Occipital lobe (tissue), 2 donors: ENCODE measurements around the gene AGFG2. TPM values are rescaled to one million over a fixed set of nuclear protein-coding genes. Genes with fewer than 3 reads are reported as not detected.
A peak's percentile ranks its signal among the peaks of the same experiment; 100 is the strongest.

Experiments used
- DNase-seq: peaks from one replicate; lab custom pipeline; 2025; lab: John Stamatoyannopoulos, UW
- total RNA-seq: library from RNA; depleted of rRNA; stranded (reverse); fragments of >200 nt; gene quantifications from one replicate; pipeline ENCODE4 v1.2.3, GENCODE V29; 2014

Gene AGFG2
- total RNA-seq, 1 donor from 2014 or later = 2.0 TPM

- no peak for DNase-seq
Measured at GRCh38 chr7:100584054-100584682, 45.2 kb downstream of the AGFG2 start.

- DNase-seq = no peak
Measured at GRCh38 chr7:100584683-100585510, 45.9 kb downstream of the AGFG2 start.

DNA sequence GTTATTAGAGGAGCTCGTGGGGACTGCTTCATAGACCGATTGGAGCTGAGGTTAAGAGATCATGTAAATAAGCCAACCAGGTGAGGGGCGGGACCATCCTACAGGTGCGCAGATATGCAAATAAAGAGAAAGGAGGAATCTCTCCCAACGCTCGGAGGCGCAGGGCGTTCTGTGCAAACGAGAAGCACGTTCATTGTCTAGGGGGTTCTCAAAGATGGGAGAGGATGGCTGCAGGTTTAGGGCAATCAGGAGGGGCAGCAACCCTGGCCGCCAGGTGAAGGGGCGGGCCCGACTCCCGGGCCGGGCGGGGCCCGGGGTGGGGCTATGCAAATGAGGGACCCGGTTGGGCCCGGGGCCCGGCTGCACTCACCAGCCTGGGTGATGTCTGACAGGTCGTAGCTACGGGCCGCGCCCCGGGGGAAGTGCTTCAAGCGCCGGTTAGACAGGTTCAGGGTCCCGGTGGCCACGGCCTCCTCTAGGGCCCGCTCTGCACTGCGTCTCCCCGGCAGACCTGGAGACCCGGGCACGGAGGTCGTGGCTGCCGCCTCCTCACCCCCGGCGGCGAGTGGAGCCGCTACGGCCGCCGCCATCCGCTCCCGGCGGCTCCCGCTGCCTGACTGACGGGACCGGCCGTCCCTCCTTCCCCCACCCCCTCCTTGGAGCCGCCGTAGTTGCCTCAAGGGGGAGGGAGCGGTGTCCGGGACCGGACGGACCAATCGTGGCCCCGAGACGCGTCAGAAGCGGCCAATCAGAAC, 46.7 kb downstream of the AGFG2 start, which contains the start of gene LRCH4:
Gene LRCH4 (minus strand): TSS at position 619 of the 755 bp plus-strand sequence. CDS start 29 bp downstream, at position 590.
- DNase-seq = no peak

GRCh38 chr7:100586266-100587025, 47.4 kb downstream of the AGFG2 start, which contains the start of gene FBXO24:
TSS of gene FBXO24 (plus strand) at chr7:100586328. CDS start at chr7:100586626, 298 bp downstream.
- peak; percentile 100 for DNase-seq

- no peak for DNase-seq
Measured at GRCh38 chr7:100588438-100588837, 49.4 kb downstream of the AGFG2 start.

DNA sequence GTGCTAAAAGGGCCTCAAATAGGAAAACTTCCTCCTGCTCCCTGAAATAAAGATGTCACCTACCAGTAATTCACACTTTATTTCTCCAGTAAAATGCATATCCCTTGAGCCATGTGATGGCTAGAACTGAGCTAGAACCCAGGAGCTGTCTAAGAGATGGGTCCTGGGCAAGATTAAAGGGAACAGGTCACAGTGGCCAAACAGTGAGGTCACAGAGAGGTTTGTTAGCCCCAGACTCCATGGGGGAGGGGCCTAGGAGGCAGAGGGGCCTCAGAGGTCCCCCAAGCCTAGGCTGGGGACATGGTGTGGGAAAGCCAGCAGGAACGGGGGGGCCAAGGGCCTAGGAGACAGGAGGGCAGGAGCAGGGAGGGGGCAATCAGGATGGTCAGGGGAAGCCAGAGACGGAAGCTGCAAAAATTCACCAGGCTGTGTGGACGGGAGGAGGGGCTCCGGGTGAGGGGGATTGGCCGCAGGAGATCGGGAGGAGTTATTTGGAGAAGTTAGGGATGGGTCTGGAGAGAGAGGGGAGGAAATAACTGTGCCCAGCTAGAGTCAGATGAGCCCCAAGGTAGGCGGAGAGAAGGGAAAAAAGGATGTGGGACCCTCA, 50.4 kb downstream of the AGFG2 start:
- no peak for DNase-seq

DNA sequence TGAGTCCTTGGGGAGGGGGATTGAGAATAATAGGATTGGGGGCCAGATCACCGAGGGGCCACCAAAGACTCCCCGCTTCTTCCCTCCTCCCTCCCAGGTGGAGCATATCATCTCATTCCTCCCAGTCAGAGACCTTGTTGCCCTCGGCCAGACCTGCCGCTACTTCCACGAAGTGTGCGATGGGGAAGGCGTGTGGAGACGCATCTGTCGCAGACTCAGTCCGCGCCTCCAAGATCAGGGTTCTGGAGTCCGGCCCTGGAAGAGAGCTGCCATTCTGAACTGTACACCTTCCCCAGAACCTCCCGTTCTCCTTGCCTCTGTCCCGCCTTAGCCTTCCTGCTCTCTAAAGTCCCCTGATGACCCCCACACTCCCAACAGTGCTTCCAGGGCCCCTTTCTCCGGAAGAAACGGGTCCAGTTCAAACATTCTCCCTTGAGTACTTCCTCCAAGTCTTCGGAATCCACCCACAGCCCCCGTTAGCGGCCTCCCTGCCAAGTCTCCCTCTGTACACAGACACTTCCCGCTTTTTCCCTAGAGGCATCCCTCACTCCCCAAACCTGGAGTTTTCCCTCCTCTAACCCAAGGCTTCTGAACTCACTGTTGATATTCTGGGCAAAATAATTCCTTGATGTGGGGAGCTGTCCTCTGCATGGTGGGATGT, 51.2 kb downstream of the AGFG2 start:
- no peak for DNase-seq

DNA sequence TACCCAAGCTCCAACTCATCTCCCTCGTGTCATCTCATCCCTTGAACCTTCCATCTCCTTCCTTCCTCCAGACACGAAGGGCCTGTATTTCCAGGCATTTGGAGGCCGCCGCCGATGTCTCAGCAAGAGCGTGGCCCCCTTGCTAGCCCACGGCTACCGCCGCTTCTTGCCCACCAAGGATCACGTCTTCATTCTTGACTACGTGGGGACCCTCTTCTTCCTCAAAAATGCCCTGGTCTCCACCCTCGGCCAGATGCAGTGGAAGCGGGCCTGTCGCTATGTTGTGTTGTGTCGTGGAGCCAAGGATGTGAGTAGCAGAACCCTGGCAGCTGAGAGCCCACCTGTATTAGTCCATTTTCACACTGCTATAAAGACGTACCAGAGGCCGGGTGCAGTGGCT, 52.6 kb downstream of the AGFG2 start:
- DNase-seq = no peak

- DNase-seq = no peak
Measured at GRCh38 chr7:100595188-100595587, 56.2 kb downstream of the AGFG2 start.

DNA sequence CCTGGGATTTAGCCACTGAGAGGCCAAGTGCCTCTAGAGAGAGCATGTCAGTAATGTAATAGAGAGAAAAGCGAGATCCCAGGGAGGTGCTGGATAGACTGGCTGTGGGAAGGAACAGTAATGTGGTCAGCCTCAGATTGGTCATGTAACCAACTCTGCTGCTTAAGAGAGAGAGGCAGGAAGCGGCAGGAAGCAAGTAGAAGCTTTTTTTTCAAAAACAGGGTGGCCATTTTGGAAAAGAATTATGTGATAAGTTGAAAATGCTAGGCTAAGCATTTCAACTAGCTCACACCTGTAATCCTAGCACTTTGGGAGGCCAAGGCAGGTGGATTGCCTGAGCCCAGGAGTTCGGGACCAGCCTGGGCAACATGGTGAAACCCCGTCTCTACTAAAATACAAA, 59.4 kb downstream of the AGFG2 start:
- no peak for DNase-seq

- DNase-seq = no peak
Measured at GRCh38 chr7:100599911-100600729, 61.1 kb downstream of the AGFG2 start.

GRCh38 chr7:100600730-100601038, 61.7 kb downstream of the AGFG2 start:
- DNase-seq = no peak

DNA sequence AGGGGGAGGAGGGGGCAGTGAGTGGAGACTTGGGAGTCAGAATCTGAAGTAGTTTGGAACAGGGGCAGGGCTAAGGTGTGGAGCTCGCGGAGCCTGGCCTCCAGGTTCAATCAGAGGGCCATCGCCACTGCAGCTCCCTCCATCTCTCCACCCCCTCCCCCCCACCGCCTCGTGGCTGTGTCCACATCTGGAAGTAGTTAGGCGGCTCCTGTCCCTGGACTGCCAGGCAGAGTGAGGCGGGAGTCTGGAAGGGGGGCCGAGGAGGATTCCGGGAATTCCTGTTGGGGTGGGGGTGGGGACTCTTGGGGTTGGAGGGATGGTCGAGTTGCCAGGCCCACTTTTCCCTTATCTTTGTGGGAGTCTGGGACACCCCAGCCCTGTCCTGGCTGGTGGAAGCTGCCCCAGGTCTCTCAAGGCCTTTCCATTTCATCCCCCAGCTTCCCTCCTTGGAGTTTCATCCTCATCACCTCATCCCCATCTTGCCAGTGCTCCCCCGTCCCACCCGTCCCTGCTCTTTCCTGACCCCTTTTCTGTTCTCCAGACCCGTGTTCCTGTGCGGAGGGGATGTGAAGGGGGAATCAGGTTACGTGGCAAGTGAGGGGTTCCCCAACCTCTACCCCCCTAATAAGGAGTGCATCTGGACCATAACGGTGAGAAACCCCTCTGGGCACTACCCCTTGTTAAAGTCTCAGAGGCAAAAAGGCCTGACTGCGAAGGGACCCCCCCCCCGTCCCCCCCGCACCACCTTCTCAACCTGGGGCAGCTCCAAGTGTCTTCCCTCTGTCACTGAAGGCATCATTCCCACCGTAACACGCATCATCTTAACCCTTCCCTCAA, 64.1 kb downstream of the AGFG2 start:
- DNase-seq = no peak

DNA sequence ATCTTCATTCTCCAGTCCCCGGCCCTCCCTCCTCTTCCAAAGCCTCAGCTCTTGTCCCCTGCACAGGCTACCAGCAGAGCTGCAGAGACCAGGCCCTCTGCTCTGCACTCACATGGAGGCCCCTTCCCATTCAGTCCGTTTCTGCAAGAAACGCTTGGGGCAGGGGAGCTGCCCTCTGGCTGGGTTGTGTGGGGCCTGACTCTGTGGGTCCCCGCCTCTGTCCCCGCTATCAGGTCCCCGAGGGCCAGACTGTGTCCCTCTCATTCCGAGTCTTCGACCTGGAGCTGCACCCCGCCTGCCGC, 64.7 kb downstream of the AGFG2 start:
- DNase-seq = no peak

GRCh38 chr7:100604028-100604975, 65.3 kb downstream of the AGFG2 start:
- no peak for DNase-seq

DNA sequence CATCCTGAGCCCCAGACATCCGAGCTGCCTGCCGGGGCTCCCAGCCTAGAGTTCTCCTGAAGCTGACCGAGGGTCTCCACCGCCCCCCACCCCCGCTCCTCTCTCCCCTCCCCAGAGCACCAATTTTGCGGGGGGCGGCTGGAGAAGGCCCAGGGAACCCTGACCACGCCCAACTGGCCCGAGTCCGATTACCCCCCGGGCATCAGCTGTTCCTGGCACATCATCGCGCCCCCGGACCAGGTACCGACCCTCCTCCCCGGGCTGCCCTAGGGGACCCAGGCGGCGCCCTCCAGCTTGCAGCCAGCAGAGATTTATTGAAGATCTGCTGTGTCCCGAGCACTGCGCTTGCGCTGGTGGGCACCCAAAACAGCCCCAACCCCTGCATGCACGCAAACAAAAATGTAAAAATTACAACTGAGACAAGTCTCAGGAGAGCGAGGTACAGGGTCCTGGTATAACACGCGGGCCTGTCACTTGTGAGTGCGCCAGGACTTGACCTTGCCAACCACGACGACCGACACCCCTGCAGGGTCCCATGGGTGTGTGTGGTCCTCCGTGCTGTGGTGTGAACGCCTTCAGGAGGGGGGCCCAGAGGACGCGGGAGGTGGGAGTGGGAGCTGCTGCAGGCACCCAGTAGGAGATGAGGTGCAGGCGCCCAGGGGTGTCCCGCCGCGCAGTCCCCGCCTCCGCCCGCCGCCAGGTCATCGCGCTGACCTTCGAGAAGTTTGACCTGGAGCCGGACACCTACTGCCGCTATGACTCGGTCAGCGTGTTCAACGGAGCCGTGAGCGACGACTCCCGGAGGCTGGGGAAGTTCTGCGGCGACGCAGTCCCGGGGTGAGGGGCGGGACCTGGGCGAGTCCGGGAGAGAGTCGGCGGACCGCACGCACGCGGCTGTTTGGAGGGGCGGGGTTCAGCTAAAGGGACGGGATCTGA, 66.2 kb downstream of the AGFG2 start:
- DNase-seq = no peak

GRCh38 chr7:100606313-100606712, 67.3 kb downstream of the AGFG2 start:
- no peak for DNase-seq
